HCT116 (cell line): ENCODE data around the gene ATP6V1A. TPM values are rescaled to one million over a fixed set of nuclear protein-coding genes. Genes with fewer than 3 reads are reported as not detected.

ENCODE experiments used
- ATAC-seq: fragments of 200-7000 bp; cut with Tn5 transposase; 2 replicates; pipeline ENCODE4 v1.9.1; 2020; ENCODE audit warnings: mild to moderate bottlenecking, moderate library complexity
- BruUV-seq: library from RNA; stranded (reverse); fragments of 400-500 nt; replicated peaks from 2 replicates; lab custom pipeline; 2021; lab: Mats Ljungman, UMichigan
- CTCF ChIA-PET: fragments of 300-600 bp; sonication (Branson Sonifier 250); formaldehyde crosslinking; loops from one replicate; lab custom pipeline; 2021; ENCODE audit warnings: antibody characterized with exemption; lab: Charles Lee
- POLR2A ChIA-PET: fragments of 300-600, 350-600 bp; sonication (Branson Sonifier 250); formaldehyde crosslinking; loops from one replicate; lab custom pipeline; 2021; ENCODE audit warnings: antibody characterized with exemption; lab: Charles Lee
- RAD21 ChIA-PET, 2 experiments: fragments of 300-600 bp; sonication (Branson Sonifier 250); formaldehyde crosslinking; loops; one replicate each; lab custom pipeline; 2023; ENCODE audit warnings: low total read pairs in 2 of 2; ENCODE audit not compliant: uncharacterized antibody in 2 of 2, unreplicated experiment in 2 of 2, low non-redundant PET in 1 of 2; lab: Charles Lee
- DNase-seq: peaks from one replicate; pipeline ENCODE4 v3.0.0-alpha.2; 2010; ENCODE audit warnings: low read depth, low spot score
- H2AFZ ChIP-seq: fragments of 200-600 bp; shearing (Covaris generic), sonication (generic); 2 replicates; pipeline ENCODE4 v1.6.1; 2017; ENCODE audit warnings: low read depth, mixed run types, mixed read lengths, antibody characterized with exemption, low read length; ENCODE audit not compliant: poor library complexity, severe bottlenecking
- H3K27ac ChIP-seq: 2 replicates; pipeline ENCODE4 v1.5.1; 2012; ENCODE audit warnings: low read depth, low read length
- H3K27me3 ChIP-seq: fragments of 200-600 bp; sonication (generic); 2 replicates; pipeline ENCODE4 v1.6.1; 2016; ENCODE audit warnings: mixed run types, low read length, mixed read lengths; ENCODE audit not compliant: insufficient read depth
- H3K36me3 ChIP-seq, 2 experiments: fragments of 200-500 bp in 1 of 2; fragments of 200-600 bp in 1 of 2; sonication (Bioruptor generic) in 1 of 2; sonication (generic) in 1 of 2; 2 replicates each; pipeline versions ENCODE4 v1.5.1 to v1.6.1; 2014 to 2016; ENCODE audit warnings: low read length in 2 of 2, inconsistent platforms in 1 of 2, mixed read lengths in 1 of 2, mixed run types in 1 of 2; ENCODE audit not compliant: insufficient read depth in 2 of 2, control insufficient read depth in 1 of 2
- H3K4me1 ChIP-seq, 2 experiments: fragments of 200-600 bp in 1 of 2; sonication (generic) in 1 of 2; 2 replicates each; pipeline versions ENCODE4 v1.5.1 to v1.6.1; 2012 to 2017; ENCODE audit warnings: low read length in 2 of 2, inconsistent platforms in 1 of 2, mild to moderate bottlenecking in 1 of 2, mixed read lengths in 1 of 2, mixed run types in 1 of 2, moderate library complexity in 1 of 2; ENCODE audit not compliant: insufficient read depth in 2 of 2, control insufficient read depth in 1 of 2
- H3K4me2 ChIP-seq: fragments of 200-600 bp; sonication (generic); 2 replicates; pipeline ENCODE4 v1.6.1; 2017; ENCODE audit warnings: mixed run types, low read length, mixed read lengths
- H3K4me3 ChIP-seq, 2 experiments: fragments of 200-600 bp in 1 of 2; sonication (generic) in 1 of 2; replicated peaks in 1 of 2; 2 replicates each; pipeline ENCODE4 v1.5.1; 2011 to 2016; ENCODE audit warnings: low read length in 2 of 2, control low read depth in 1 of 2, low read depth in 1 of 2, mild to moderate bottlenecking in 1 of 2, mixed read lengths in 1 of 2, mixed run types in 1 of 2
- H3K79me2 ChIP-seq: fragments of 200-600 bp; sonication (generic); 2 replicates; pipeline ENCODE4 v1.6.1; 2017; ENCODE audit warnings: mild to moderate bottlenecking, mixed run types, low read length, moderate library complexity, mixed read lengths; ENCODE audit not compliant: insufficient read depth
- H3K9ac ChIP-seq: fragments of 200-600 bp; sonication (generic); 2 replicates; pipeline ENCODE4 v1.6.1; 2016; ENCODE audit warnings: low read length, mixed read lengths
- H3K9me2 ChIP-seq: fragments of 200-600 bp; sonication (generic), shearing (Covaris generic); 2 replicates; pipeline ENCODE4 v1.6.1; 2017; ENCODE audit warnings: mixed run types, mild to moderate bottlenecking, moderate library complexity; ENCODE audit not compliant: insufficient read depth
- H3K9me3 ChIP-seq, 2 experiments: fragments of 200-500 bp in 1 of 2; fragments of 200-600 bp in 1 of 2; sonication (Bioruptor generic) in 1 of 2; sonication (generic) in 1 of 2; 2 replicates each; pipeline ENCODE4 v1.6.1; 2014 to 2017; ENCODE audit warnings: low read length in 2 of 2, mixed read lengths in 2 of 2, inconsistent platforms in 1 of 2, low read depth in 1 of 2, mild to moderate bottlenecking in 1 of 2, mixed run types in 1 of 2, moderate library complexity in 1 of 2; ENCODE audit not compliant: control insufficient read depth in 1 of 2, insufficient read depth in 1 of 2
- H4K20me1 ChIP-seq: fragments of 200-600 bp; sonication (generic), shearing (Covaris generic); 2 replicates; pipeline ENCODE4 v1.6.1; 2017; ENCODE audit warnings: mixed run types, mild to moderate bottlenecking, moderate library complexity; ENCODE audit not compliant: insufficient read depth
- EZH2 ChIP-seq: fragments of 200-600 bp; sonication (generic); IDR thresholded peaks from 2 replicates; pipeline ENCODE4 v1.6.1; 2017; ENCODE audit warnings: antibody characterized with exemption, mixed run types
- FOSL1 ChIP-seq: IDR thresholded peaks from 2 replicates; pipeline ENCODE4 v1.6.1; 2012; ENCODE audit warnings: low read depth
- JUND ChIP-seq: IDR thresholded peaks from 2 replicates; pipeline ENCODE4 v1.6.1; 2012
- POLR2AphosphoS5 ChIP-seq: IDR thresholded peaks from 2 replicates; pipeline ENCODE4 v1.6.1; 2011; ENCODE audit warnings: mild to moderate bottlenecking, low read depth, low read length, moderate library complexity
- RAD21 ChIP-seq: IDR thresholded peaks from 2 replicates; pipeline ENCODE4 v1.6.1; 2012; ENCODE audit warnings: low read depth, mild to moderate bottlenecking
- SP1 ChIP-seq: IDR thresholded peaks from 2 replicates; pipeline ENCODE4 v1.6.1; 2012; ENCODE audit warnings: low read depth
- SRF ChIP-seq: IDR thresholded peaks from 2 replicates; pipeline ENCODE4 v1.6.1; 2012; ENCODE audit warnings: low read depth
- YY1 ChIP-seq: IDR thresholded peaks from 2 replicates; pipeline ENCODE4 v1.6.1; 2011; ENCODE audit warnings: low read length, low read depth, moderate library complexity, mild to moderate bottlenecking; ENCODE audit not compliant: insufficient replicate concordance; ENCODE audit errors: extremely low read depth
- intact Hi-C: fragments of 100-400 bp; cut with micrococcal nuclease; formaldehyde crosslinking; loops from 2 replicates; pipeline ENCODE4 v1.10.0; 2022
- total RNA-seq: library from RNA; stranded (reverse); gene quantifications from one replicate; pipeline ENCODE4 v1.2.1, GENCODE V29; 2021; ENCODE audit not compliant: unreplicated experiment
- TF ChIP-seq, protein P1 (sequence below), 3 experiments: fragments of 200-600 bp in 1 of 3; sonication (generic) in 1 of 3; IDR thresholded peaks in 2 of 3; conservative IDR thresholded peaks in 1 of 3; 2 replicates each; pipeline ENCODE4 v1.5.1; 2012 to 2017; ENCODE audit warnings: low read depth in 2 of 3, low read length in 2 of 3, antibody characterized with exemption in 1 of 3, borderline replicate concordance in 1 of 3, control low read depth in 1 of 3, mild to moderate bottlenecking in 1 of 3, mixed read lengths in 1 of 3, mixed run types in 1 of 3, moderate library complexity in 1 of 3; ENCODE audit not compliant: insufficient read depth in 1 of 3
- TF ChIP-seq, protein P2 (sequence below): IDR thresholded peaks from 2 replicates; pipeline ENCODE4 v1.6.1; 2012
- TF ChIP-seq, protein P3 (sequence below): IDR thresholded peaks from 2 replicates; pipeline ENCODE4 v1.6.1; 2011; ENCODE audit warnings: mild to moderate bottlenecking, low read length, moderate library complexity; ENCODE audit not compliant: insufficient replicate concordance; ENCODE audit errors: extremely low read depth

The ATP6V1A gene
- total RNA-seq, 1 experiment from 2014 or later = 54.7 TPM

DNA sequence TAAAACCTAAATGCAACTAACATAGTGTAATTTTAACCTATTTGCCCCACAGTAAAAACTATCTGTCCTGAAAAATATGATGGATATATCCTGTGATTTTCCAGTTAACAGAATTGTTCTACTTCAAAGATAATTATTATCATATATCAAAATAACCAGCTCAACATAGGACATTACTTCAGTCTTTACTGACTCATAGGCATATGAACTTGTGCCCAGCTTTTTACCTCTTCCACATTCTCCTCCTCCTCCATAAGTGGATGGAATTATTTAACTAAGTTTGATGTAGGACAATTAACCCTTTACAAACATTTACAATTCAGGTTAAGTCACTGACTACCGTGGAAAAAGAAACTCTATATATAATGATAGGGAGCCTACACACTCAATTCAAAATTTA lies 27.5 kb upstream of the ATP6V1A start:
- DNase-seq (no peak), ATAC-seq (no peak)
- Histone ChIP-seq H3K4me1 (no peaks in the 10 kb centered on the region), H4K20me1 (peaks cover 21% of the 10 kb centered on the region), H3K79me2 (peaks cover 31% of the 10 kb centered on the region), H3K4me2 (no peak overlapping the region), H3K9ac (no peak overlapping the region), H3K9me3 (no peaks in the 10 kb centered on the region), H3K36me3 (peaks cover 32 to 51% of the 10 kb centered on the region in 2 experiments), H2AFZ (no peak overlapping the region), H3K9me2 (no peaks in the 10 kb centered on the region), H3K27me3 (no peaks in the 10 kb centered on the region), H3K4me3 (no peak overlapping the region), H3K27ac (no peak overlapping the region)
- TF ChIP-seq, protein P1, sequence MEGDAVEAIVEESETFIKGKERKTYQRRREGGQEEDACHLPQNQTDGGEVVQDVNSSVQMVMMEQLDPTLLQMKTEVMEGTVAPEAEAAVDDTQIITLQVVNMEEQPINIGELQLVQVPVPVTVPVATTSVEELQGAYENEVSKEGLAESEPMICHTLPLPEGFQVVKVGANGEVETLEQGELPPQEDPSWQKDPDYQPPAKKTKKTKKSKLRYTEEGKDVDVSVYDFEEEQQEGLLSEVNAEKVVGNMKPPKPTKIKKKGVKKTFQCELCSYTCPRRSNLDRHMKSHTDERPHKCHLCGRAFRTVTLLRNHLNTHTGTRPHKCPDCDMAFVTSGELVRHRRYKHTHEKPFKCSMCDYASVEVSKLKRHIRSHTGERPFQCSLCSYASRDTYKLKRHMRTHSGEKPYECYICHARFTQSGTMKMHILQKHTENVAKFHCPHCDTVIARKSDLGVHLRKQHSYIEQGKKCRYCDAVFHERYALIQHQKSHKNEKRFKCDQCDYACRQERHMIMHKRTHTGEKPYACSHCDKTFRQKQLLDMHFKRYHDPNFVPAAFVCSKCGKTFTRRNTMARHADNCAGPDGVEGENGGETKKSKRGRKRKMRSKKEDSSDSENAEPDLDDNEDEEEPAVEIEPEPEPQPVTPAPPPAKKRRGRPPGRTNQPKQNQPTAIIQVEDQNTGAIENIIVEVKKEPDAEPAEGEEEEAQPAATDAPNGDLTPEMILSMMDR (IDR thresholded peaks at IDR 0.05 in 2 of 3, conservative IDR thresholded peaks at IDR 0.05 in 1 of 3; ENCODE audit: borderline replicate concordance in 1 of 3, insufficient read depth in 1 of 3, low read depth in 2 of 3, low read length in 2 of 3) = no peak
- TF ChIP-seq SRF (no peak), EZH2 (no peak), RAD21 (no peak), YY1 (no peak), SP1 (no peak), POLR2AphosphoS5 (no peak), FOSL1 (no peak), JUND (no peak)
- TF ChIP-seq, protein P2, sequence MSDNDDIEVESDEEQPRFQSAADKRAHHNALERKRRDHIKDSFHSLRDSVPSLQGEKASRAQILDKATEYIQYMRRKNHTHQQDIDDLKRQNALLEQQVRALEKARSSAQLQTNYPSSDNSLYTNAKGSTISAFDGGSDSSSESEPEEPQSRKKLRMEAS = no peak
- TF ChIP-seq, protein P3, sequence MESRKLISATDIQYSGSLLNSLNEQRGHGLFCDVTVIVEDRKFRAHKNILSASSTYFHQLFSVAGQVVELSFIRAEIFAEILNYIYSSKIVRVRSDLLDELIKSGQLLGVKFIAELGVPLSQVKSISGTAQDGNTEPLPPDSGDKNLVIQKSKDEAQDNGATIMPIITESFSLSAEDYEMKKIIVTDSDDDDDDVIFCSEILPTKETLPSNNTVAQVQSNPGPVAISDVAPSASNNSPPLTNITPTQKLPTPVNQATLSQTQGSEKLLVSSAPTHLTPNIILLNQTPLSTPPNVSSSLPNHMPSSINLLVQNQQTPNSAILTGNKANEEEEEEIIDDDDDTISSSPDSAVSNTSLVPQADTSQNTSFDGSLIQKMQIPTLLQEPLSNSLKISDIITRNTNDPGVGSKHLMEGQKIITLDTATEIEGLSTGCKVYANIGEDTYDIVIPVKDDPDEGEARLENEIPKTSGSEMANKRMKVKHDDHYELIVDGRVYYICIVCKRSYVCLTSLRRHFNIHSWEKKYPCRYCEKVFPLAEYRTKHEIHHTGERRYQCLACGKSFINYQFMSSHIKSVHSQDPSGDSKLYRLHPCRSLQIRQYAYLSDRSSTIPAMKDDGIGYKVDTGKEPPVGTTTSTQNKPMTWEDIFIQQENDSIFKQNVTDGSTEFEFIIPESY = no peak
- CTCF ChIA-PET = no interaction called here
- RAD21 ChIA-PET = no interaction called here
- BruUV-seq = TSS peak; percentile 13
- intact Hi-C loops = no loop called here
- POLR2A ChIA-PET = no interaction called here
